Skeletal muscle tissue (tissue), 4 donors: ENCODE data around the gene TMEM86A. TPM values are rescaled to one million over a fixed set of nuclear protein-coding genes. Genes with fewer than 3 reads are reported as not detected.

Experiments used
- H3K27ac ChIP-seq: one replicate; pipeline ENCODE4 v1.7.0; 2013; ENCODE audit warnings: mild to moderate bottlenecking, low read depth, low read length, inconsistent platforms
- H3K27me3 ChIP-seq, 3 donors: one replicate each; pipeline ENCODE4 v1.7.0; 2013; ENCODE audit warnings: low read length in 3 of 3; ENCODE audit not compliant: control insufficient read depth in 3 of 3, insufficient read depth in 3 of 3
- H3K36me3 ChIP-seq, 3 donors: one replicate each; pipeline ENCODE4 v1.7.0; 2013; ENCODE audit warnings: low read length in 3 of 3; ENCODE audit not compliant: control insufficient read depth in 3 of 3, insufficient read depth in 3 of 3
- H3K4me1 ChIP-seq, 3 donors: one replicate each; pipeline ENCODE4 v1.7.0; 2013; ENCODE audit warnings: low read length in 3 of 3, mild to moderate bottlenecking in 3 of 3; ENCODE audit not compliant: control insufficient read depth in 3 of 3, insufficient read depth in 3 of 3
- H3K4me3 ChIP-seq, 3 donors: one replicate each; pipeline ENCODE4 v1.7.0; 2013; ENCODE audit warnings: low read length in 3 of 3
- H3K9ac ChIP-seq, 3 donors: one replicate each; pipeline ENCODE4 v1.7.0; 2013; ENCODE audit warnings: low read length in 3 of 3, mild to moderate bottlenecking in 3 of 3, moderate library complexity in 2 of 3, low read depth in 1 of 3
- H3K9me3 ChIP-seq, 3 donors: one replicate each; pipeline ENCODE4 v1.7.0; 2013; ENCODE audit warnings: low read length in 3 of 3; ENCODE audit not compliant: control insufficient read depth in 3 of 3
- total RNA-seq: library from RNA; depleted of rRNA; stranded (reverse); fragments of >200 nt; gene quantifications from one replicate; pipeline ENCODE4 v1.2.3, GENCODE V29; 2014
- donor health status: Osteomylitis.

TMEM86A gene
- total RNA-seq, 1 donor from 2014 or later, result 3.1 TPM

DNA sequence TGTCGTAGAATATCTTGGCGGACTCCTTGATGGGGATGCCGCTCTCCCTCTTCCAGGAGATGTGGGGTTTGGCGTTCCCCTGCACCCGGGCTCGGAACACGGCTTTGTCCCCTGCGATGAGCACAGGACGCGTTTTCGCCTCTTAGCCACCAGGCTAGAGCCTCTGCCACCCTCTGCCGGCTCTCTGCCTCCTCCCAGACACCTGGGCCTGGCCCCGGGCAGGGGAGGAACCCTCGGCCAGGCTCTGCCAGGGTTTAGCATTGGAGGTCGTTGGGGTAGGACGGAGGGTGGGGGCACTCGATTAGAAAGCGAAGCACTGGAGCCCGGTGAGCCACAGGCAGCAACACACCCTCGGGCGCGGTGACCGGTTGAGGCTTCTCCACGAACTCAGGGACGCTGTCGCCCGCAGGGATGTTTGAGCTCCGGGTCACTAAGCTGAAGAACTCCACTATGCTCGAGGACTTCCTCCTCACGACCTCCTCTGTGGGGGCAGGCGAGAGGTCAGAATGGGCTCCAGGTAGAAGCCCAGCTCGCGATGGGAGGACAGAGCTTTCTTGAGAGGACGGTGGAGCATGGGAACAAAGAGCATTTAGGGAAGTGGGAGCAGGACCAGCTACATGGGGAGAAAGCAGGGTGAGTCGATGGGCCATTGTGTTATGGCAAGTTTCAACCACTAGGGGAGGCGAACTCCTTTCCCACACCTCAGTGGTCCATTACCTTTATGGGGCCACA lies 23.1 kb downstream of the TMEM86A start:
- Histone ChIP-seq H3K27me3 (no peaks in the 10 kb centered on the region), H3K4me3 (peak overlapping the region; percentile 79 to 81 (median 80)), H3K36me3 (no peaks in the 10 kb centered on the region), H3K9ac (peak overlapping the region; percentile 66 to 77 (median 75)), H3K9me3 (no peaks in the 10 kb centered on the region), H3K27ac (peak overlapping the region; percentile 5), H3K4me1 (peaks cover 12 to 21% (median 14%) of the 10 kb centered on the region in 3 donors)

DNA sequence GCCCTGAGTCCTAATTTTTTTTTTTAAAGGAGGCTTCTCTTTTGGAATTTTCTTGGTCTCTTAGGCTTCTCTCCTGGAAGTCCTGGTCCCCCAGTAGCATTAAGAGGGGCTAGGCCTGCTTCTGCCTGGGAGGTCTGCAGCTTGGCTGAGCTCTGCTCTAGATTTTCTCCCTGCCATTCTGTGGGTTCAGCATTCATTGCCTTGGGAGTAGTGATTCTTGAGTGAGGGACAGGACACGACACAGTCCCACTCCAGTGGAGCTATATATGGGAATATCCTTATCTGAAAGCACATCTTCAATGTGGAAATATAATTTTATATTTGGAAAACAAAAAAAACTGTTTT lies 23.7 kb downstream of the TMEM86A start:
- H3K27ac ChIP-seq, result no peak overlapping the region
- H3K27me3 ChIP-seq, result no peaks in the 10 kb centered on the region
- no peaks in the 10 kb centered on the region for H3K36me3 ChIP-seq
- peaks cover 12 to 21% (median 14%) of the 10 kb centered on the region in 3 donors for H3K4me1 ChIP-seq
- peak overlapping the region in 2 of 3 donors; percentile 79 to 80 for H3K4me3 ChIP-seq
- peak overlapping the region in 1 of 3 donors; percentile 77 for H3K9ac ChIP-seq
- no peaks in the 10 kb centered on the region for H3K9me3 ChIP-seq

- Histone ChIP-seq H3K27me3 (no peaks in the 10 kb centered on the region), H3K9ac (no peak overlapping the region), H3K4me3 (no peak overlapping the region), H3K4me1 (peaks cover 12 to 28% (median 14%) of the 10 kb centered on the region in 3 donors), H3K9me3 (no peaks in the 10 kb centered on the region), H3K27ac (no peak overlapping the region), H3K36me3 (no peaks in the 10 kb centered on the region)
Observed at GRCh38 chr11:18723991-18724390, 25.4 kb downstream of the TMEM86A start.

DNA sequence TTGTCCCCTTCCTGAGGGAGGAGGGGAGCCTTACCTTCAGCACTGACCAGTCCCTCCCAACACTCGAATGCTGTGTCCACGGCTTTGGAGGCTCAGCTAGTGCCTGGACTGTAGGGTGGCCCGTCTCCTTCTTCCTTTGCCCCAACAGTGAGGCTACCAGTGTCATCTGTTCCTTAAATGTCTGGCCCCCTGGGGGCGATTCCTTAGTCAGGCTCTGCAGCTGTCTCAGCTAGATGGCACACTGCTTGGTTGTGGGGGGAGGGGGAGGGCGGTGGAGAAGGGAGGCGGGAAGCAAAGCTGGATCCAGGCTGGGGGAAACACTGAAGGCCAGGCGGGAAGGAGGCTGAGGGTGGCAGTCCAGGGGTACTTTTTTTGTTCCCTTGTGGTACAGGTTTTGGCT lies 27.5 kb downstream of the TMEM86A start, which contains the start of gene IGSF22:
IGSF22 (minus strand) TSS at position 149 of the 400 bp plus-strand sequence. CDS start 1,952 bp downstream, outside the sequence.
- Histone ChIP-seq H3K9me3 (no peaks in the 10 kb centered on the region), H3K4me3 (no peak within 1 kb of the TSS), H3K36me3 (no peaks in the 10 kb centered on the region), H3K27ac (no peak within 1 kb of the TSS), H3K27me3 (no peaks in the 10 kb centered on the region), H3K4me1 (peaks cover 7 to 18% (median 10%) of the 10 kb centered on the region in 3 donors), H3K9ac (no peak within 1 kb of the TSS)

DNA sequence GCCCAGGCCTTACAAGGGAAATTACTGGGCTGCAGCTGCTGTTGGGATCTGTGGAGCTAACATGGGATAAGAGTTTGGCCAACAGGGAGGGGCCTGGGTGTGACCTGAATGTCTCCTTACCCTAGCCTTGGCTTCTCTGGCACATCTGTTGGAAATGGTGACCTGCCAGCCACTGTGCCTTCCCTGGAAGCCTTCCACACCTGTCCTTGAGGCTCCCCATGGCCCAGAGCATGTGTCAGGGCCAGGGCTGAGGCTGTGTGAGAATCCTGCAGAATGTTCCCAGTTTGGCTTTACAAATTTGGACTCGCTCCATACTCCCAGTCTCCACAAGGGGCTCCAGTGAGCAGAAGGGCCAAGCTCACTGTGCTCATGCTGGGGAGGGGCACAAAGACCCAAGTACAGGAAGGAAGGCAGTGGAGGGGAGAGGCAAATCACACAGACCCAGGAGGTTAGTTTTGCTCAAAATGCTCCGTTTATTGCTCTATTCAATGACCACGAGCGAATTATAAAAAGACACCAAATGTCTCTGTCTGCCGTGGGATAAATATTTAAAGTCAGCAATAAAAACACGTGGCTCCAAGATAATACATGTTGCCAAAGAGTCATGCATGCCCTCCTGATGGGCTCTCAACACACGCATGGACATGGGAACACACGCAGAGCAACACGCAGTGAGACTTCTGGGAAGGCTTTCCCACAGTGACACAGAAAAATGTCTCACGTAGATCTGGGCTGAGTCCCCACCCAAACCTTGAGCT lies 29.1 kb downstream of the TMEM86A start:
- no peaks in the 10 kb centered on the region for H3K27me3 ChIP-seq
- H3K4me3 ChIP-seq, result no peak overlapping the region
- H3K9me3 ChIP-seq, result no peaks in the 10 kb centered on the region
- H3K36me3 ChIP-seq, result no peaks in the 10 kb centered on the region
- H3K4me1 ChIP-seq, result peaks cover 0 to 7% (median 0%) of the 10 kb centered on the region in 3 donors
- no peak overlapping the region for H3K9ac ChIP-seq
- no peak overlapping the region for H3K27ac ChIP-seq

DNA sequence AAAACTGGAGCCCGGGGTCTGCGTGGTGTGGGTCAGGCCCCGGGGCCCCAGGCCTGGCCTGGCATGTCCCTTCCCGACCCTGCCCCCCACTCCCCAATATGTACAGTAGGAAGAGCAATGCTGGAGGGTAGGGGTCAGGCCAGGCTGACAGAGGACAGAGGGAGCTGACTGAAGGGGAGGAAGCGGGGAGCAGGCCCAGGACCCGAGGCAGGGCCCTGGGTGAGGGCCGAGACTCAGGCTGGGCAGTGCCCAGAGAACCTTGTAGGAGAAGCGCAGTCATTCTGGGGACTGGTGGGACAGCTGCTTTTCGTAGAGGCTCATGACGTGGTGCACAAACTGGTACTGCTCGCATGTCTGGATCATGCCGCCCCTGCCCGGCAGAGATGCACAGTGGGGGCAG lies 30.1 kb downstream of the TMEM86A start:
- Histone ChIP-seq H3K9me3 (no peaks in the 10 kb centered on the region), H3K4me1 (peaks cover 0 to 7% (median 0%) of the 10 kb centered on the region in 3 donors), H3K27me3 (no peaks in the 10 kb centered on the region), H3K9ac (no peak overlapping the region), H3K4me3 (no peak overlapping the region), H3K27ac (no peak overlapping the region), H3K36me3 (no peaks in the 10 kb centered on the region)

- Histone ChIP-seq H3K36me3 (no peaks in the 10 kb centered on the region), H3K27me3 (no peaks in the 10 kb centered on the region), H3K9me3 (no peaks in the 10 kb centered on the region), H3K4me1 (peaks cover 0 to 7% (median 0%) of the 10 kb centered on the region in 3 donors), H3K4me3 (no peak overlapping the region), H3K27ac (no peak overlapping the region), H3K9ac (no peak overlapping the region)
Observed at GRCh38 chr11:18729426-18729825, 30.8 kb downstream of the TMEM86A start.

DNA sequence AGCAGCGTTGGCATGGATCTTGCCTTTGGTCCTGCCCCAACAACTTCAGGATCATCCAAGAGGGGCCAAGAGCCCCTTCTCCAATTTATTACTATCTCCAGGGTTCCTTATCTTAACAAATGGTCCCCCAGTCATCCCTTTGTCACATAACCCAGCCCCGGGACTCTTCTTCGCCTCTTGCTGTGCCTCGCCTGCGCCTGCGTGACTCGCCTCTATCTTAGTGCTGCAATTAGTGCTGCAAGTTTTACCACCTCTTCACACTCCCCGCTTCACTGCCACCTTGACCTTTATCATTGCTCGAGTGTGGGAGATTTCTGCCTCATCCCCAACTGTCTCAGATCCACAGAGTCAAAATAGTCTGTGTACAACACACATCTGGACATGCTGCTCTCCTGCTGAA lies 31.4 kb downstream of the TMEM86A start:
- H3K4me3 ChIP-seq, result no peak overlapping the region
- H3K9me3 ChIP-seq, result no peaks in the 10 kb centered on the region
- no peak overlapping the region for H3K27ac ChIP-seq
- H3K27me3 ChIP-seq, result no peaks in the 10 kb centered on the region
- peaks cover 0 to 7% (median 0%) of the 10 kb centered on the region in 3 donors for H3K4me1 ChIP-seq
- H3K9ac ChIP-seq, result no peak overlapping the region
- no peaks in the 10 kb centered on the region for H3K36me3 ChIP-seq

GRCh38 chr11:18731441-18731840 lies 32.9 kb downstream of the TMEM86A start:
- Histone ChIP-seq H3K36me3 (no peaks in the 10 kb centered on the region), H3K4me1 (peaks cover 0 to 7% (median 0%) of the 10 kb centered on the region in 3 donors), H3K9me3 (no peaks in the 10 kb centered on the region), H3K4me3 (no peak overlapping the region), H3K27ac (no peak overlapping the region), H3K9ac (no peak overlapping the region), H3K27me3 (peaks cover 0 to under 1% (median 0%) of the 10 kb centered on the region in 3 donors)
